Pericardium fibroblast (primary cell): ENCODE data around the gene AKR1E2. TPM values are rescaled to one million over a fixed set of nuclear protein-coding genes. Genes with fewer than 3 reads are reported as not detected.

ENCODE experiments used
- total RNA-seq: library from RNA; depleted of rRNA; stranded (reverse); fragments of >200 nt; gene quantifications from 2 replicates; pipeline ENCODE4 v1.2.3, GENCODE V29; 2015

The AKR1E2 gene
- 2.9 and 3.0 TPM in 2 replicates for total RNA-seq

DNA sequence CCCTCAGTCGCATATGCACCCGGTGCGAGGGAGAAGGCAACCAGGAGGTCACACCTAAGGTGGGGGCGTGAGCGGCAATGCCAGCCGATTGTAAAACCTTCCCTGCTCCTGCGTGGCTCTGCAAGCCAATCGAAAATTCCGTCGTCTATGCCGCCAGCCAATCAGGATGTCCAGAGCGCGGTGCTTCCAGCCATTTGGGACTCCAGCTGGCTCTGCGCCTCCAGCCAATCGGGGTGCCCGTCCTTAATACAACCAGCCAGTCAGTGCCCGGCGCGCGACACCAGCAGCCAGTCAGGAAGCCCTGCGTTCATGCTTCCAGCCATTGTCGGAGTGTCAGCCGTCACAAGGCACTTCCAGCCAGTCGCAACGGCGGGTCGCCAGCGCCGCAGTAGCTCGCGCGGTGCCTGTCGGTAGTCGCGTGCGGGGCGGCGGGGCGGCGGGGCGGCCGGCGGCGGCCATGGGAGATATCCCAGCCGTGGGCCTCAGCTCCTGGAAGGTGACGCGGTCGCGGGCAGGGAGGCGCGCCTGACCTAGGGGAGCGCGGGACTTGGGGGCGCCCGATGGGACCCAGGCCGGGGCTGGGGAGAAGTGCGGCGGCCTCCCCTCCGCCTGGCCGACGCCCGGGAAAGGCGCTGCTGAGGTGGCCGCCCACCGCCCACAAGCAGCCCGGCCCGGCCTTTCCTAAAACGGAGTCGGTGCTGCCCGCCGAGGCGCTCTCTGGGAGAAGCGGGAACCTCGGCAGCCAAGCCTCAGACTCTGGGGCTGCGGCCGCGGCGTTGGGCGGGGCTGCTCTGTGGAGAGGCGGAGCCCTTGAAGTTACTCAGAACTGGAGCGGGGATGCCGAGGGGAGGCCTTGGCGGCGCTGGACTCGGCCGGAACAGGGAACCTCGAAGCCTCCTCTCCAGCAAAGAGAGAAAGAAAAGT, at the start of gene AKR1E2:
AKR1E2 (plus strand) TSS at position 340 of the 924 bp plus-strand sequence; CDS start at position 458, 118 bp downstream.

Other genes starting within 250 kb of the AKR1E2 start
- gene AKR1C1, start 137.2 kb downstream of the AKR1E2 start, total RNA-seq: 26.9 and 27.3 TPM in 2 replicates
- 16.4 and 20.4 TPM in 2 replicates for gene AKR1C2, start 177.7 kb downstream of the AKR1E2 start, total RNA-seq